Liver (tissue), 3 donors: ENCODE data around the gene SLC25A34.

ENCODE experiments used
- FOXA1 ChIP-seq: IDR thresholded peaks from 2 replicates; pipeline ENCODE4 v1.6.1; 2016; ENCODE audit warnings: antibody characterized with exemption
- FOXA2 ChIP-seq: IDR thresholded peaks from 2 replicates; pipeline ENCODE4 v1.6.1; 2016; ENCODE audit warnings: antibody characterized with exemption
- GABPA ChIP-seq, 2 donors: IDR thresholded peaks in 1 of 2; conservative IDR thresholded peaks in 1 of 2; 2 replicates each; pipeline ENCODE4 v1.6.1; 2016; ENCODE audit warnings: antibody characterized with exemption in 2 of 2, mild to moderate bottlenecking in 1 of 2, moderate library complexity in 1 of 2
- HNF4A ChIP-seq, 2 donors: conservative IDR thresholded peaks; 2 replicates each; pipeline ENCODE4 v1.6.1; 2016; ENCODE audit warnings: antibody characterized with exemption in 2 of 2, mild to moderate bottlenecking in 2 of 2
- JUND ChIP-seq, 2 donors: IDR thresholded peaks; 2 replicates each; pipeline ENCODE4 v1.6.1; 2016; ENCODE audit warnings: antibody characterized with exemption in 2 of 2
- RAD21 ChIP-seq, 2 donors: IDR thresholded peaks; 2 replicates each; pipeline ENCODE4 v1.6.1; 2016; ENCODE audit warnings: antibody characterized with exemption in 2 of 2, mild to moderate bottlenecking in 2 of 2
- SP1 ChIP-seq: IDR thresholded peaks from 2 replicates; pipeline ENCODE4 v1.6.1; 2018; ENCODE audit warnings: antibody characterized with exemption, mild to moderate bottlenecking
- YY1 ChIP-seq: IDR thresholded peaks from 2 replicates; pipeline ENCODE4 v1.6.1; 2016; ENCODE audit warnings: antibody characterized with exemption, mild to moderate bottlenecking
- TF ChIP-seq, protein P1 (sequence below): fragments of 150-350 bp; IDR thresholded peaks from 2 replicates; pipeline ENCODE4 v1.5.1; 2017; ENCODE audit warnings: improper control_type of control experiment, low read depth, low read length; ENCODE audit not compliant: missing input control
- TF ChIP-seq, protein P2 (sequence below): IDR thresholded peaks from 2 replicates; pipeline ENCODE4 v1.6.1; 2016; ENCODE audit warnings: antibody characterized with exemption, mild to moderate bottlenecking
- TF ChIP-seq, protein P3 (sequence below): IDR thresholded peaks from 2 replicates; pipeline ENCODE4 v1.6.1; 2016; ENCODE audit warnings: antibody characterized with exemption
- donor health status: healthy.
- donor health status: healthy.

DNA sequence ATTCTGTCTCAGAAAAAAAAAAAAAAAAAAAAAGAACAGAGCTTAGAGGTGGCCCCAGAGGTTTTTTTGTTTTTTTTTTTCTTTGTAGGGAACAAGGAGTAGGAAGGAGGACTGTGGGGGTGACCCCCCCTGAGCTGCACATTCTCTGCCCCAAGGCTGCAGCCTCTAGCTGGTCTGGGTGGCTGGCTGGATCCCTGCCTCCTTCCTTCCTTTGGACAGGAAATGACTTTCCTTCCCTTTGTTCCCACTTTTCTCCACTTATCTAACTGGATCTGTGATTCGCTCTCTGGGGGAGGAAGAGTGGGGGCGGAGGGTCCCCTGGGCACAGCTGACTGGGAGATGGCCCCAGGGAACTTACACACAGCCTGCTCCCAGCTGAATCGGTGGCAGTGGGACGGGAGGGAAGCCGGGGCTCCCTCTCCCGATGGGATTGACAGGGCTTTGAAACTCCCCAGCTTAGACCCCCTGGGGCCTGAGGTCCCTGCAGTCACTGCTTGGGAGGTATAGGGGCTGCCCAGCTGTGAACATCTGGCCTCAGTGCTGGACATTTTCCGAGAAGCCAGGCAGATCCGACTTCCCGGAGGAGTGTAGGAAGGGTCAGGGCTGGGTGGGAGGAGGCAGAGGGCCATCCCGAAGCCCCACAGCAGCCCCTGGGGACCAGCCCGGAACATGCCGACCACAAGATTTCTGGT lies 24.6 kb downstream of the SLC25A34 start:
- TF ChIP-seq, protein P1, sequence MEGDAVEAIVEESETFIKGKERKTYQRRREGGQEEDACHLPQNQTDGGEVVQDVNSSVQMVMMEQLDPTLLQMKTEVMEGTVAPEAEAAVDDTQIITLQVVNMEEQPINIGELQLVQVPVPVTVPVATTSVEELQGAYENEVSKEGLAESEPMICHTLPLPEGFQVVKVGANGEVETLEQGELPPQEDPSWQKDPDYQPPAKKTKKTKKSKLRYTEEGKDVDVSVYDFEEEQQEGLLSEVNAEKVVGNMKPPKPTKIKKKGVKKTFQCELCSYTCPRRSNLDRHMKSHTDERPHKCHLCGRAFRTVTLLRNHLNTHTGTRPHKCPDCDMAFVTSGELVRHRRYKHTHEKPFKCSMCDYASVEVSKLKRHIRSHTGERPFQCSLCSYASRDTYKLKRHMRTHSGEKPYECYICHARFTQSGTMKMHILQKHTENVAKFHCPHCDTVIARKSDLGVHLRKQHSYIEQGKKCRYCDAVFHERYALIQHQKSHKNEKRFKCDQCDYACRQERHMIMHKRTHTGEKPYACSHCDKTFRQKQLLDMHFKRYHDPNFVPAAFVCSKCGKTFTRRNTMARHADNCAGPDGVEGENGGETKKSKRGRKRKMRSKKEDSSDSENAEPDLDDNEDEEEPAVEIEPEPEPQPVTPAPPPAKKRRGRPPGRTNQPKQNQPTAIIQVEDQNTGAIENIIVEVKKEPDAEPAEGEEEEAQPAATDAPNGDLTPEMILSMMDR = no peak
- TF ChIP-seq, protein P2, sequence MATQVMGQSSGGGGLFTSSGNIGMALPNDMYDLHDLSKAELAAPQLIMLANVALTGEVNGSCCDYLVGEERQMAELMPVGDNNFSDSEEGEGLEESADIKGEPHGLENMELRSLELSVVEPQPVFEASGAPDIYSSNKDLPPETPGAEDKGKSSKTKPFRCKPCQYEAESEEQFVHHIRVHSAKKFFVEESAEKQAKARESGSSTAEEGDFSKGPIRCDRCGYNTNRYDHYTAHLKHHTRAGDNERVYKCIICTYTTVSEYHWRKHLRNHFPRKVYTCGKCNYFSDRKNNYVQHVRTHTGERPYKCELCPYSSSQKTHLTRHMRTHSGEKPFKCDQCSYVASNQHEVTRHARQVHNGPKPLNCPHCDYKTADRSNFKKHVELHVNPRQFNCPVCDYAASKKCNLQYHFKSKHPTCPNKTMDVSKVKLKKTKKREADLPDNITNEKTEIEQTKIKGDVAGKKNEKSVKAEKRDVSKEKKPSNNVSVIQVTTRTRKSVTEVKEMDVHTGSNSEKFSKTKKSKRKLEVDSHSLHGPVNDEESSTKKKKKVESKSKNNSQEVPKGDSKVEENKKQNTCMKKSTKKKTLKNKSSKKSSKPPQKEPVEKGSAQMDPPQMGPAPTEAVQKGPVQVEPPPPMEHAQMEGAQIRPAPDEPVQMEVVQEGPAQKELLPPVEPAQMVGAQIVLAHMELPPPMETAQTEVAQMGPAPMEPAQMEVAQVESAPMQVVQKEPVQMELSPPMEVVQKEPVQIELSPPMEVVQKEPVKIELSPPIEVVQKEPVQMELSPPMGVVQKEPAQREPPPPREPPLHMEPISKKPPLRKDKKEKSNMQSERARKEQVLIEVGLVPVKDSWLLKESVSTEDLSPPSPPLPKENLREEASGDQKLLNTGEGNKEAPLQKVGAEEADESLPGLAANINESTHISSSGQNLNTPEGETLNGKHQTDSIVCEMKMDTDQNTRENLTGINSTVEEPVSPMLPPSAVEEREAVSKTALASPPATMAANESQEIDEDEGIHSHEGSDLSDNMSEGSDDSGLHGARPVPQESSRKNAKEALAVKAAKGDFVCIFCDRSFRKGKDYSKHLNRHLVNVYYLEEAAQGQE = no peak
- no peak for TF ChIP-seq SP1
- no peak for TF ChIP-seq GABPA (IDR thresholded peaks at IDR 0.05 in 1 of 2, conservative IDR thresholded peaks at IDR 0.05 in 1 of 2)
- TF ChIP-seq RAD21 (IDR thresholded peaks at IDR 0.05) = no peak
- no peak for TF ChIP-seq YY1
- TF ChIP-seq HNF4A (conservative IDR thresholded peaks at IDR 0.05) = no peak
- TF ChIP-seq, protein P3, sequence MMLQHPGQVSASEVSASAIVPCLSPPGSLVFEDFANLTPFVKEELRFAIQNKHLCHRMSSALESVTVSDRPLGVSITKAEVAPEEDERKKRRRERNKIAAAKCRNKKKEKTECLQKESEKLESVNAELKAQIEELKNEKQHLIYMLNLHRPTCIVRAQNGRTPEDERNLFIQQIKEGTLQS = no peak
- no peak for TF ChIP-seq FOXA2
- TF ChIP-seq FOXA1 = no peak
- TF ChIP-seq JUND (IDR thresholded peaks at IDR 0.05) = no peak
